ENCODE results near the gene NETO1. TPM values are rescaled to one million over a fixed set of nuclear protein-coding genes. Genes with fewer than 3 reads are reported as not detected.

Gene NETO1
- total and polyA plus RNA-seq, 2 of the 4 experiments (the other 2 are of a cell fraction), result 0.29 to 0.36 TPM

GRCh38 chr18:72846736-72847533 lies 20.9 kb downstream of the NETO1 start:
- Histone ChIP-seq H3K27me3 (ENCODE audit: control insufficient read depth, insufficient read depth, low read length) (no peaks in the 10 kb centered on the region), H3K9me3 (ENCODE audit: control insufficient read depth, insufficient read depth, low read length) (peaks cover 6% of the 10 kb centered on the region; the same call in 1 of the 2 replicates), H3K23ac (ENCODE audit: low read depth, low read length) (no peak overlapping the region), H2AK9ac (replicated peaks; ENCODE audit: low read depth, low read length, poor library complexity) (no peak overlapping the region), H3K9me1 (ENCODE audit: insufficient read depth, low read length) (no peaks in the 10 kb centered on the region), H3K4me2 (ENCODE audit: low read depth, low read length) (no peak overlapping the region), H3K4me3 (ENCODE audit: insufficient read depth, low read depth, low read length) (no peak overlapping the region), H2BK15ac (ENCODE audit: low read depth, low read length) (no peak overlapping the region), H2AK5ac (ENCODE audit: low read depth, low read length) (no peak overlapping the region), H3K4ac (ENCODE audit: low read depth, low read length) (no peak overlapping the region), H3K18ac (ENCODE audit: low read depth, low read length) (no peak overlapping the region), H4K8ac (ENCODE audit: low read depth in 2 of 2, low read length in 2 of 2) (no peak overlapping the region), H4K5ac (ENCODE audit: low read depth, low read length) (no peak overlapping the region), H2BK20ac (ENCODE audit: low read depth, low read length) (no peak overlapping the region), H3K14ac (replicated peaks; ENCODE audit: low read depth, low read length) (no peak overlapping the region), H3K79me1 (ENCODE audit: low read depth in 1 of 2, low read length in 2 of 2) (no peaks in the 10 kb centered on the region), H4K20me1 (ENCODE audit: insufficient read depth, low read length) (no peaks in the 10 kb centered on the region), H3K36me3 (ENCODE audit: control insufficient read depth, insufficient read depth, low read length) (no peaks in the 10 kb centered on the region), H2AFZ (replicated peaks; ENCODE audit: low read length, poor library complexity) (no peak overlapping the region), H2BK120ac (ENCODE audit: low read depth, low read length) (no peak overlapping the region), H3K9ac (ENCODE audit: low read depth, low read length) (no peak overlapping the region), H4K91ac (ENCODE audit: insufficient read depth, low read depth, low read length) (no peak overlapping the region), H3K56ac (ENCODE audit: extremely low read depth, insufficient read depth, low read length) (no peak overlapping the region), H2BK5ac (ENCODE audit: low read depth, low read length, poor library complexity, severe bottlenecking) (no peak overlapping the region), H3K27ac (ENCODE audit: insufficient read depth, low read length) (no peak overlapping the region), H3K4me1 (ENCODE audit: control insufficient read depth, insufficient read depth, low read length) (no peaks in the 10 kb centered on the region)
- DNase-seq (no peak), ATAC-seq (ENCODE audit: low read depth) (no peak)
- POLR2A ChIA-PET (ENCODE audit: unreplicated experiment), result no interaction called here
- in situ Hi-C loops (cut with MboI; ENCODE audit: low sequenced_read_pairs) (no loop called here), dilution Hi-C loops (cut with HindIII; ENCODE audit: low sequenced_read_pairs, unreplicated experiment) (no loop called here), intact Hi-C loops (cut with micrococcal nuclease) (no loop called here)
- CTCF ChIA-PET, result no interaction called here
- BruUV-seq (replicated peaks), result no TSS peak
- WGBS, 2 experiments (ENCODE audit: extremely low coverage in 2 of 2, insufficient read length in 1 of 2), result 20% methylated on average over 1 of the region's 7 CpGs; no CpG with 5 or more reads in 1 of the 2 experiments
- no peak for TF ChIP-seq NFE2L2 (IDR thresholded peaks at IDR 0.05; ENCODE audit: low read depth, low read length)
- no peak for TF ChIP-seq CHD1 (IDR thresholded peaks at IDR 0.05; ENCODE audit: low read depth, low read length)
- TF ChIP-seq FOS (IDR thresholded peaks at IDR 0.05; ENCODE audit: low read depth, low read length), result no peak
- TF ChIP-seq POLR2A (IDR thresholded peaks at IDR 0.05; ENCODE audit: low read depth, low read length), result no peak
- TF ChIP-seq CEBPB (IDR thresholded peaks at IDR 0.05; ENCODE audit: low read depth, low read length), result no peak
- TF ChIP-seq BHLHE40 (IDR thresholded peaks at IDR 0.05; ENCODE audit: low read depth, low read length), result no peak
- no peak for TF ChIP-seq MXI1 (IDR thresholded peaks at IDR 0.05; ENCODE audit: borderline replicate concordance, low read depth, low read length)
- TF ChIP-seq RAD21 (IDR thresholded peaks at IDR 0.05; ENCODE audit: low read length), result no peak
- TF ChIP-seq RFX5 (IDR thresholded peaks at IDR 0.05; ENCODE audit: low read depth, low read length), result no peak
- TF ChIP-seq MAZ (IDR thresholded peaks at IDR 0.05; ENCODE audit: borderline replicate concordance, low read depth, low read length), result no peak
- no peak for TF ChIP-seq SMC3 (IDR thresholded peaks at IDR 0.05; ENCODE audit: low read depth, low read length)
- TF ChIP-seq MAFK (IDR thresholded peaks at IDR 0.05; ENCODE audit: low read depth, low read length), result no peak
- TF ChIP-seq ELK1 (IDR thresholded peaks at IDR 0.05; ENCODE audit: borderline replicate concordance, low read depth, low read length), result no peak
- TF ChIP-seq, protein P1, sequence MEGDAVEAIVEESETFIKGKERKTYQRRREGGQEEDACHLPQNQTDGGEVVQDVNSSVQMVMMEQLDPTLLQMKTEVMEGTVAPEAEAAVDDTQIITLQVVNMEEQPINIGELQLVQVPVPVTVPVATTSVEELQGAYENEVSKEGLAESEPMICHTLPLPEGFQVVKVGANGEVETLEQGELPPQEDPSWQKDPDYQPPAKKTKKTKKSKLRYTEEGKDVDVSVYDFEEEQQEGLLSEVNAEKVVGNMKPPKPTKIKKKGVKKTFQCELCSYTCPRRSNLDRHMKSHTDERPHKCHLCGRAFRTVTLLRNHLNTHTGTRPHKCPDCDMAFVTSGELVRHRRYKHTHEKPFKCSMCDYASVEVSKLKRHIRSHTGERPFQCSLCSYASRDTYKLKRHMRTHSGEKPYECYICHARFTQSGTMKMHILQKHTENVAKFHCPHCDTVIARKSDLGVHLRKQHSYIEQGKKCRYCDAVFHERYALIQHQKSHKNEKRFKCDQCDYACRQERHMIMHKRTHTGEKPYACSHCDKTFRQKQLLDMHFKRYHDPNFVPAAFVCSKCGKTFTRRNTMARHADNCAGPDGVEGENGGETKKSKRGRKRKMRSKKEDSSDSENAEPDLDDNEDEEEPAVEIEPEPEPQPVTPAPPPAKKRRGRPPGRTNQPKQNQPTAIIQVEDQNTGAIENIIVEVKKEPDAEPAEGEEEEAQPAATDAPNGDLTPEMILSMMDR (conservative IDR thresholded peaks at IDR 0.05; ENCODE audit: low read depth, low read length), result no peak
- no peak for TF ChIP-seq RCOR1 (IDR thresholded peaks at IDR 0.05; ENCODE audit: insufficient replicate concordance, low read length)
- TF ChIP-seq, protein P2, sequence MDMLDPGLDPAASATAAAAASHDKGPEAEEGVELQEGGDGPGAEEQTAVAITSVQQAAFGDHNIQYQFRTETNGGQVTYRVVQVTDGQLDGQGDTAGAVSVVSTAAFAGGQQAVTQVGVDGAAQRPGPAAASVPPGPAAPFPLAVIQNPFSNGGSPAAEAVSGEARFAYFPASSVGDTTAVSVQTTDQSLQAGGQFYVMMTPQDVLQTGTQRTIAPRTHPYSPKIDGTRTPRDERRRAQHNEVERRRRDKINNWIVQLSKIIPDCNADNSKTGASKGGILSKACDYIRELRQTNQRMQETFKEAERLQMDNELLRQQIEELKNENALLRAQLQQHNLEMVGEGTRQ (IDR thresholded peaks at IDR 0.05; ENCODE audit: low read depth, low read length), result no peak
